GM12878 (cell line): ENCODE data around the gene LCLAT1. TPM values are rescaled to one million over a fixed set of nuclear protein-coding genes. Genes with fewer than 3 reads are reported as not detected.

ENCODE experiments used
- ATAC-seq: fragments of 200-7000 bp; cut with Tn5 transposase; 3 replicates; pipeline ENCODE4 v1.9.1; 2020; ENCODE audit warnings: mild to moderate bottlenecking, moderate library complexity
- BruUV-seq: library from RNA; stranded (reverse); fragments of 400-500 nt; replicated peaks from 2 replicates; lab custom pipeline; 2021; lab: Mats Ljungman, UMichigan
- CTCF ChIA-PET: fragments of 300-600 bp; sonication (Branson Sonifier 250); formaldehyde crosslinking; extraction: SDS; loops from one replicate; lab custom pipeline; 2021; ENCODE audit warnings: inconsistent platforms; lab: Yijun Ruan, JAX
- POLR2A ChIA-PET: fragments of 350-600 bp; formaldehyde crosslinking; extraction: SDS; loops from one replicate; lab custom pipeline; 2021; ENCODE audit warnings: inconsistent platforms; lab: Charles Lee
- RAD21 ChIA-PET: fragments of 300-600 bp; sonication (Branson Sonifier 250); formaldehyde crosslinking; loops from one replicate; lab custom pipeline; 2023; ENCODE audit warnings: antibody characterized with exemption; ENCODE audit not compliant: unreplicated experiment; lab: Charles Lee
- SMC1A ChIA-PET: fragments of 300-600 bp; sonication (Branson Sonifier 250); formaldehyde crosslinking; loops from one replicate; lab custom pipeline; 2023; ENCODE audit not compliant: unreplicated experiment, uncharacterized antibody; lab: Charles Lee
- DNase-seq: peaks from one replicate; pipeline ENCODE4 v3.0.0-alpha.2; 2011; ENCODE audit warnings: low read depth, low spot score
- FAIRE-seq: peaks from 3 replicates; lab custom pipeline; 2011; peaks lifted over from hg19 to GRCh38; lab: Jason Lieb, UNC
- H2AFZ ChIP-seq: 2 replicates; pipeline ENCODE4 v1.6.0; 2011; ENCODE audit warnings: low read depth, low read length, control low read depth; ENCODE audit not compliant: control insufficient read depth
- H3K27ac ChIP-seq: 2 replicates; pipeline ENCODE4 v1.5.1; 2011; ENCODE audit warnings: control low read depth; ENCODE audit not compliant: control insufficient read depth, insufficient read depth
- H3K27me3 ChIP-seq, 2 experiments: replicated peaks in 1 of 2; 2 replicates each; pipeline versions ENCODE4 v1.6.0 to v1.6.1; 2011; ENCODE audit warnings: low read length in 1 of 2; ENCODE audit not compliant: control insufficient read depth in 2 of 2, insufficient read depth in 2 of 2
- H3K36me3 ChIP-seq, 2 experiments: 2 replicates each; pipeline ENCODE4 v1.5.1; 2011; ENCODE audit warnings: low read length in 1 of 2; ENCODE audit not compliant: control insufficient read depth in 2 of 2, insufficient read depth in 2 of 2
- H3K4me1 ChIP-seq: 2 replicates; pipeline ENCODE4 v1.6.1; 2011; ENCODE audit warnings: mild to moderate bottlenecking, low read length, moderate library complexity, mixed read lengths; ENCODE audit not compliant: control insufficient read depth, insufficient read depth
- H3K4me2 ChIP-seq: 2 replicates; pipeline ENCODE4 v1.6.0; 2011; ENCODE audit warnings: control low read depth; ENCODE audit not compliant: control insufficient read depth, insufficient read depth
- H3K4me3 ChIP-seq: fragments of 200-600 bp; sonication (generic); 2 replicates; pipeline ENCODE4 v1.5.1; 2016
- H3K79me2 ChIP-seq: 2 replicates; pipeline ENCODE4 v1.6.0; 2011; ENCODE audit warnings: low read length; ENCODE audit not compliant: control insufficient read depth, insufficient read depth
- H3K9ac ChIP-seq: 2 replicates; pipeline ENCODE4 v1.8.0; 2011; ENCODE audit warnings: low read length, control low read depth, mixed read lengths; ENCODE audit not compliant: control insufficient read depth, insufficient read depth
- H3K9me3 ChIP-seq: replicated peaks from 3 replicates; pipeline ENCODE4 v1.5.1; 2011; ENCODE audit warnings: mild to moderate bottlenecking, low read length; ENCODE audit not compliant: control insufficient read depth, insufficient read depth
- H4K20me1 ChIP-seq: 2 replicates; pipeline ENCODE4 v1.6.0; 2011; ENCODE audit not compliant: control insufficient read depth, insufficient read depth
- ASH2L ChIP-seq: fragments of 300-600, 200-600 bp; sonication (generic); IDR thresholded peaks from 2 replicates; pipeline ENCODE4 v1.6.1; 2017; ENCODE audit warnings: low read depth, mild to moderate bottlenecking, borderline replicate concordance
- BMI1 ChIP-seq: fragments of 450-650 bp; IDR thresholded peaks from 2 replicates; pipeline ENCODE4 v1.6.1; 2016; ENCODE audit warnings: mild to moderate bottlenecking, moderate library complexity, borderline replicate concordance
- CHD4 ChIP-seq: fragments of 200-600 bp; sonication (generic); IDR thresholded peaks from 2 replicates; pipeline ENCODE4 v1.6.1; 2016; ENCODE audit warnings: mild to moderate bottlenecking
- E2F8 ChIP-seq: fragments of 450-650 bp; IDR thresholded peaks from 2 replicates; pipeline ENCODE4 v1.6.1; 2018; ENCODE audit warnings: mild to moderate bottlenecking, low read depth, moderate library complexity; ENCODE audit not compliant: partially characterized antibody
- GABPA ChIP-seq: IDR thresholded peaks from 2 replicates; pipeline ENCODE4 v1.6.1; 2014; ENCODE audit warnings: antibody characterized with exemption, low read depth, mild to moderate bottlenecking, inconsistent platforms
- JUND ChIP-seq: IDR thresholded peaks from 2 replicates; pipeline ENCODE4 v1.6.1; 2012; ENCODE audit warnings: low read depth, mild to moderate bottlenecking, low read length, improper control_type of control experiment, moderate library complexity
- NRF1 ChIP-seq: conservative IDR thresholded peaks from 2 replicates; pipeline ENCODE4 v1.6.1; 2011; ENCODE audit warnings: mild to moderate bottlenecking, low read depth, low read length, improper control_type of control experiment
- ZBTB4 ChIP-seq: fragments of 450-650 bp; formaldehyde crosslinking; IDR thresholded peaks from 2 replicates; pipeline ENCODE4 v1.4.0; 2022; ENCODE audit warnings: mild to moderate bottlenecking, moderate library complexity
- ZNF217 ChIP-seq: fragments of 450-650 bp; IDR thresholded peaks from 2 replicates; pipeline ENCODE4 v1.6.1; 2017; ENCODE audit warnings: antibody characterized with exemption, mild to moderate bottlenecking
- WGBS: methylation state at CpG from one replicate; pipeline ENCODE4 v1.1.6; 2016; ENCODE audit warnings: low lambda C conversion rate; ENCODE audit not compliant: insufficient replicate concordance, insufficient coverage; ENCODE audit errors: missing lambda C conversion rate; 5-methylcytosine and 5-hydroxymethylcytosine counted together
- in situ Hi-C: fragments of 300-500 bp; cut with MboI; formaldehyde crosslinking; loops from 9 replicates; pipeline ENCODE4 v1.14.3; 2018; ENCODE audit warnings: mixed read lengths
- intact Hi-C: fragments of 100-400 bp; cut with micrococcal nuclease; formaldehyde crosslinking; loops from one replicate; pipeline ENCODE4 v1.14.2; 2022; ENCODE audit not compliant: unreplicated experiment
- polyA plus RNA-seq, 11 experiments: library from polyadenylated mRNA; depleted of rRNA in 4 of 11; unstranded in 6 of 11; stranded (reverse) in 5 of 11; fragments of >200 nt; fragmentation: Nextera tagmentation in 4 of 11; fragmentation: Illumina TruSeq in 1 of 11; extraction: Ambion mirVana in 4 of 11; extraction: Trizol in 1 of 11; gene quantifications; 1 replicate in 1 of 11; 2 replicates in 10 of 11; pipeline versions ENCODE4 v1.2.1 to v1.2.3, GENCODE V29; 2011 to 2016; ENCODE audit warnings: inconsistent platforms in 2 of 11, missing spikeins in 2 of 11, low read depth in 1 of 11
- total RNA-seq, 4 experiments: library from RNA; depleted of rRNA in 3 of 4; stranded (reverse); fragments of >200 nt in 3 of 4; fragmentation: Illumina TruSeq in 1 of 4; extraction: Trizol in 1 of 4; gene quantifications; 2 replicates each; pipeline versions ENCODE4 v1.2.1 to v1.2.3, GENCODE V29; 2013 to 2021

The LCLAT1 gene
- total and polyA plus RNA-seq, 10 of the 15 experiments (the other 5 are each of a cell fraction or from before 2014, with no cell fraction given), result 8.1 to 33.0 (median 15.9) TPM

DNA sequence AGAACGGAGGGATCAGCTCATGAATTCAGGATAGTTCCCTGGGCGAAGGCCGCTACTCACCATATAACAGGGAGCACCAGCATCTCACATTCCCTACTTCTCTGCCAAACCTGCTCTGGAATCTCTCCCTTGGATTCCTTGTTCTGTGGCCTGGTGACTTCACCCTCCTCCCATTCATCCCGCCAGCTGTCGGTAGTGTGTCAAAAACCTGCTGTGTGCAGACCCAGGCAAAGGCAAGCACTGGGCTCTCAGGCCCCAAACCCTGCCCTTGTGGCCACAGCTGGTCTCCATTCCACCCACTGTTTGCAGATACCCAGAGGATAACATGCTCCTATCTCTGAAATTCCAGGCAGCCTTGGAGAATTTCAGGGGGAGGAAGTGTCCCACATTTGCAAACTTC lies 208.6 kb downstream of the LCLAT1 start:
- in situ Hi-C loops (no loop called here), intact Hi-C loops (no loop called here)
- Histone ChIP-seq H3K27ac (no peak overlapping the region), H2AFZ (no peak overlapping the region), H3K79me2 (no peaks in the 10 kb centered on the region), H3K36me3 (no peaks in the 10 kb centered on the region), H3K27me3 (no peaks in the 10 kb centered on the region), H3K4me1 (no peaks in the 10 kb centered on the region), H3K9ac (no peak overlapping the region), H3K4me2 (no peak overlapping the region), H3K4me3 (no peak overlapping the region), H3K9me3 (no peaks in the 10 kb centered on the region), H4K20me1 (no peaks in the 10 kb centered on the region)
- ATAC-seq, result no peak
- no peak for TF ChIP-seq NRF1
- no peak for TF ChIP-seq ASH2L
- TF ChIP-seq GABPA, result no peak
- TF ChIP-seq E2F8, result no peak
- TF ChIP-seq JUND, result no peak
- TF ChIP-seq ZNF217, result no peak
- no peak for TF ChIP-seq CHD4
- TF ChIP-seq ZBTB4 (CRISPR knock-in tag), result no peak
- TF ChIP-seq BMI1, result no peak
- ChIA-PET RAD21 (interaction anchor here (1.0 to 1.3 kb wide), 2 partner anchors 14 to 447 kb away, joined by 4 read pairs; no protein-coding TSS in a partner anchor), POLR2A (interaction anchor here (0.9 kb wide), 1 partner anchor 24 kb away, joined by 3 read pairs; no protein-coding TSS in a partner anchor), SMC1A (interaction anchor here (1.1 to 2.2 kb wide), 2 partner anchors 12 to 79 kb away, joined by 3 to 7 read pairs; no protein-coding TSS in a partner anchor), CTCF (interaction anchor here (0.9 to 3.1 kb wide), 3 partner anchors 446 to 491 kb away, joined by 3 to 11 read pairs (median 4); no protein-coding TSS in a partner anchor)
- no peak for DNase-seq
- FAIRE-seq, result no peak
- BruUV-seq, result no TSS peak
- 80% methylated on average over 5 of the region's 5 CpGs for WGBS
